Suprapubic skin (tissue), 4 donors: ENCODE data around the gene IL36B.

Experiments used
- EP300 ChIP-seq: sonication (generic); formaldehyde crosslinking; IDR thresholded peaks from one replicate; pipeline ENCODE4 v1.6.1; 2017; ENCODE audit warnings: antibody characterized with exemption
- POLR2A ChIP-seq, 2 donors: fragments of 450-650 bp; IDR thresholded peaks; one replicate each; pipeline ENCODE4 v1.6.1; 2017; ENCODE audit warnings: antibody characterized with exemption in 2 of 2, mild to moderate bottlenecking in 2 of 2, moderate library complexity in 2 of 2
- POLR2AphosphoS5 ChIP-seq, 3 donors: sonication (generic); formaldehyde crosslinking; IDR thresholded peaks; one replicate each; pipeline ENCODE4 v1.6.1; 2017; ENCODE audit warnings: antibody characterized with exemption in 3 of 3
- TF ChIP-seq, protein P1 (sequence below), 2 donors: fragments of 200-600 bp in 1 of 2; fragments of 450-650 bp in 1 of 2; sonication (generic) in 1 of 2; IDR thresholded peaks; one replicate each; pipeline ENCODE4 v1.5.1; 2016 to 2019; ENCODE audit warnings: antibody characterized with exemption in 2 of 2, mild to moderate bottlenecking in 1 of 2, moderate library complexity in 1 of 2

GRCh38 chr2:113013336-113013661 lies 39.4 kb downstream of the IL36B start:
- TF ChIP-seq, protein P1, sequence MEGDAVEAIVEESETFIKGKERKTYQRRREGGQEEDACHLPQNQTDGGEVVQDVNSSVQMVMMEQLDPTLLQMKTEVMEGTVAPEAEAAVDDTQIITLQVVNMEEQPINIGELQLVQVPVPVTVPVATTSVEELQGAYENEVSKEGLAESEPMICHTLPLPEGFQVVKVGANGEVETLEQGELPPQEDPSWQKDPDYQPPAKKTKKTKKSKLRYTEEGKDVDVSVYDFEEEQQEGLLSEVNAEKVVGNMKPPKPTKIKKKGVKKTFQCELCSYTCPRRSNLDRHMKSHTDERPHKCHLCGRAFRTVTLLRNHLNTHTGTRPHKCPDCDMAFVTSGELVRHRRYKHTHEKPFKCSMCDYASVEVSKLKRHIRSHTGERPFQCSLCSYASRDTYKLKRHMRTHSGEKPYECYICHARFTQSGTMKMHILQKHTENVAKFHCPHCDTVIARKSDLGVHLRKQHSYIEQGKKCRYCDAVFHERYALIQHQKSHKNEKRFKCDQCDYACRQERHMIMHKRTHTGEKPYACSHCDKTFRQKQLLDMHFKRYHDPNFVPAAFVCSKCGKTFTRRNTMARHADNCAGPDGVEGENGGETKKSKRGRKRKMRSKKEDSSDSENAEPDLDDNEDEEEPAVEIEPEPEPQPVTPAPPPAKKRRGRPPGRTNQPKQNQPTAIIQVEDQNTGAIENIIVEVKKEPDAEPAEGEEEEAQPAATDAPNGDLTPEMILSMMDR (IDR thresholded peaks at IDR 0.05), result no peak
- no peak for TF ChIP-seq EP300
- TF ChIP-seq POLR2AphosphoS5 (IDR thresholded peaks at IDR 0.05), result no peak
- TF ChIP-seq POLR2A (IDR thresholded peaks at IDR 0.05), result no peak
